ENCODE measurements around the gene MSI1. TPM values are rescaled to one million over a fixed set of nuclear protein-coding genes. Genes with fewer than 3 reads are reported as not detected.

Gene MSI1
- total RNA-seq, 1 donor from 2014 or later = 3.6 TPM

DNA sequence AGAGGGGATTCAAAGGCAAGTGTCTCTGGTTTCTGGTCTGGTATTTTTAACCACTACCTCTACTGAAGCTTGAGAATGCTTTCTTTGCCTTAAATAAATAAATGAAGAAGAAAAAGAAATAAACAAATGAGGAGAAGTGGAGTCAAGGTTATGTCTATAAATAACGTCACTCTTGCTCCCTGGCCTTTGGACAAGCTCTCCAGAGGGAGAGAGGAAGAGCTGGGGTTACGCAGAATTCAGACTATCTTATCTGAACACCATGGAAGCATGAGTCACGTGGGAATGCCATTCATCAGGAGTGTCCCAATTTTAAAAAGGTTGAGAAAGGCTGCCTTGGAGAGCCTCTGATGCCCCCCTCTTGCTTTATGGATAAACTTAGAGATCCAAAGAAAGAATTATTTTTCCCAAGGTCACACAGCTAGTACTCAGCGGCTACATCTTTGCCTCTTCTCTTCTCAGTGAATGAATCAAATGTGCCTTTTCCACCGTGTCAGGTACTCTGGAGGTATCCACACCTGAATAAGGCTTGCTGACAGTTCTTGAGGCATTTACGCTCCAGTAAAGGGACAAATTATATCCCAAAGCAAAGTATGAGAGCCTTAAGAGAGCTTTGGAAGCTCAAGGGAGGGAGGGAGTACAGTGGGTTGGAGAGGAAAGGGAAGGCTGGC is 12.9 kb upstream of the MSI1 start:
- no peak for DNase-seq (ENCODE audit: low read depth)
- no peak overlapping the region for H3K4me3 ChIP-seq (ENCODE audit: low read depth, low read length)

DNA sequence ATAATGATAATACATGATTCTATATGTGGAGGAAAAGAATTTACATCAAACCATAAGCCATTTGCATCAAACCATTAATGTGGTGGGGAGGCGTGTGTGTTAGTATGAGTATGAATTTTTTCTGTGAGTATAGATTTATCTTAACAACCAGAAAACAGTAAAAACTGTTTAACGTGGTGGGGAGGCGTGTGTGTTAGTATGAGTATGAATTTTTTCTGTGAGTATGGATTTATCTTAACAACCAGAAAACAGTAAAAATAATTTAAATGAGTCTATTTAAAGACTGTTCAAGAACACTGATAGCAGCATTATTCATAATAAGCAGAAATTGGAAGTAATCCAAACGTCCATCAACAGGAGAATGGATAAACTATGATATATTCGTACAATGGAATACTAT is 9.1 kb upstream of the MSI1 start:
- Histone ChIP-seq H3K4me3 (ENCODE audit: low read depth, low read length) (no peak overlapping the region), H3K36me3 (ENCODE audit: control insufficient read depth, insufficient read depth, low read length) (no peaks in the 10 kb centered on the region), H3K27me3 (ENCODE audit: control insufficient read depth, insufficient read depth, low read length) (no peaks in the 10 kb centered on the region)
- TF ChIP-seq CTCF (IDR thresholded peaks at IDR 0.05; ENCODE audit: insufficient read depth, low read length, poor library complexity, severe bottlenecking) = no peak
- no peak for DNase-seq (ENCODE audit: low read depth)

More for the DNA sequence above, 12.9 kb upstream of the MSI1 start:
- Histone ChIP-seq H3K27me3 (ENCODE audit: control insufficient read depth, insufficient read depth, low read length) (no peaks in the 10 kb centered on the region), H3K36me3 (ENCODE audit: control insufficient read depth, insufficient read depth, low read length) (no peaks in the 10 kb centered on the region)
- TF ChIP-seq CTCF (IDR thresholded peaks at IDR 0.05; ENCODE audit: insufficient read depth, low read length, poor library complexity, severe bottlenecking) = no peak

GRCh38 chr12:120377611-120378010 is 8.6 kb upstream of the MSI1 start:
- Histone ChIP-seq H3K36me3 (ENCODE audit: control insufficient read depth, insufficient read depth, low read length) (no peaks in the 10 kb centered on the region), H3K4me3 (ENCODE audit: low read depth, low read length) (no peak overlapping the region), H3K27me3 (ENCODE audit: control insufficient read depth, insufficient read depth, low read length) (no peaks in the 10 kb centered on the region)
- TF ChIP-seq CTCF (IDR thresholded peaks at IDR 0.05; ENCODE audit: insufficient read depth, low read length, poor library complexity, severe bottlenecking) = no peak
- DNase-seq (ENCODE audit: low read depth) = no peak

DNA sequence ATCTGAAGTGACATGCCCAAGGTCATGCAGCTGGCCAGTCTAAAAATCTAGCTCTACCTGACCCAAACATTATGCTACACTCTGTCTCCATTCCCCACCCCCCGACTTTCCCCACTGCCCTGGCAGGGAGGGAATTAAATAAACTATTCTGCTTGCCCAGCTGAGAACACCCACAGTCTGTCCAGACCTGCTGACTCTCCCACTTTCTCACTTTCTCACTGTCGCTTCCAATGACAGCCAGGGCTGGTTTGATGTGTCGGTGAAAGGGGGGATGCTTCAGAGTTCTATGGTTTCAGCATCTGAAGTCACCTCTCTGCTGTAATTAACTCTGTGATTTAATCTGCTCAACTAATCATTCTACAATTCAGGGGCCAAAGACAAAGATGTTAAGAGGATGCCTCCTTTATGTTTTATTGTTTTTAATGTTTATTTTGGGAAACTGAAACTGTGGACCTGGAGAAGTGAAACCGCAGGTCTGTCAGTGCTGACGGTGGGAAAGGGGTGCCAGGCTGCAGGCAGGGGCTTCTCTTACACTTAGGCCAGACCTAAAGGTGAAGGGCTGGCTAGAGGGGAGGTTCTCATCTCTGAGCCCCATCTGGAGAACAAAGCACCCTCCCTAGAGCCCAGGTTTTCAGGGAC is 8.1 kb upstream of the MSI1 start:
- no peaks in the 10 kb centered on the region for H3K27me3 ChIP-seq (ENCODE audit: control insufficient read depth, insufficient read depth, low read length)
- no peak for DNase-seq (ENCODE audit: low read depth)
- TF ChIP-seq CTCF (IDR thresholded peaks at IDR 0.05; ENCODE audit: insufficient read depth, low read length, poor library complexity, severe bottlenecking) = no peak
- H3K4me3 ChIP-seq (ENCODE audit: low read depth, low read length) = no peak overlapping the region
- H3K36me3 ChIP-seq (ENCODE audit: control insufficient read depth, insufficient read depth, low read length) = no peaks in the 10 kb centered on the region

DNA sequence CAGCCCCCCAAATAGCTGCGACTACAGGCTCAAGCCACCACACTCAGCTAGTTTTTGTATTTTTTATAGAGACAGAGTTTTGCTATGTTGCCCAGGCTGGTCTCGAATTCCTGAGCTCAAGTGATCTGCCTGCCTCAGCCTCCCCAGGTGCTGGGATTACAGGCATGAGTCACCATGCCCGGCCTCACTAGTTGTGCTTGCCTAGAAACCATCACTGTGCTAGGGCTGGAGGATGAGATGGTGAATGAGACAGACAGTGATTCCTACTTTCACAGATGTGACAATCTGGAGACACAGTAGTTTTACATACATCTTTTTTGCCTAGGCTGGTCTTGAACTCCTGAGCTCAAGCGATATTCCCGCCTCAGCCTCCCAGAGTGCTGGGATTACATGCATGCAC is 7.5 kb upstream of the MSI1 start:
- no peak for TF ChIP-seq CTCF (IDR thresholded peaks at IDR 0.05; ENCODE audit: insufficient read depth, low read length, poor library complexity, severe bottlenecking)
- Histone ChIP-seq H3K36me3 (ENCODE audit: control insufficient read depth, insufficient read depth, low read length) (no peaks in the 10 kb centered on the region), H3K4me3 (ENCODE audit: low read depth, low read length) (no peak overlapping the region), H3K27me3 (ENCODE audit: control insufficient read depth, insufficient read depth, low read length) (no peaks in the 10 kb centered on the region)
- DNase-seq (ENCODE audit: low read depth) = no peak

DNA sequence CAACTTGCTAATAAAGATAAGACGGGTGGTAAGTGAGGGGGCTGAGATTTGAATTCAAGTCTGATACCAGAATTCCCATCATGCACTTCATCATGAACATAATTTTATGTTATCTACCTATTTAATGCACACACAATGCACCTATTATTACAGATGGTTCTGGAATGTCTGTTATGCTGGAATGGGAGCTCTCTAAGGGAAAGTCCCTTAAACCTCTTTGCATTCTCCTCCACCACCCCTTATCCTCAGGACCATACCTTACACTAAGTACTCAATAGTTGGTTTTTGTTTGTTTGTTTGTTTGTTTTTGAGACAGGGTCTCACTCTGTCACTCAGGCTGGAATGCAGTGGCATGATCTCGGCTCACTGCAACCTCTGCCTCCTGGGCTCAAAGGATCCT is 7.0 kb upstream of the MSI1 start:
- no peak for TF ChIP-seq CTCF (IDR thresholded peaks at IDR 0.05; ENCODE audit: insufficient read depth, low read length, poor library complexity, severe bottlenecking)
- Histone ChIP-seq H3K36me3 (ENCODE audit: control insufficient read depth, insufficient read depth, low read length) (no peaks in the 10 kb centered on the region), H3K27me3 (ENCODE audit: control insufficient read depth, insufficient read depth, low read length) (peaks cover 4% of the 10 kb centered on the region), H3K4me3 (ENCODE audit: low read depth, low read length) (no peak overlapping the region)
- no peak for DNase-seq (ENCODE audit: low read depth)
